Left lung (tissue), 10 donors: ENCODE results near the gene GMDS. TPM values are rescaled to one million over a fixed set of nuclear protein-coding genes. Genes with fewer than 3 reads are reported as not detected.

ENCODE experiments used
- ATAC-seq: fragments of 200-7000 bp; cut with Tn5 transposase; one replicate; pipeline ENCODE4 v1.9.1; 2020; ENCODE audit warnings: moderate library complexity
- DNase-seq, 4 donors: peaks; one replicate each; pipeline ENCODE4 v3.0.0-alpha.2; 2013 to 2020
- H3K27ac ChIP-seq, 2 donors: fragments of 200-600 bp; sonication (generic) in 1 of 2; one replicate each; pipeline versions ENCODE4 v1.5.0 to v1.8.0; 2020 to 2021
- H3K27me3 ChIP-seq, 2 donors: fragments of 200-600 bp; sonication (generic) in 1 of 2; one replicate each; pipeline versions ENCODE4 v1.5.0 to v1.8.0; 2020 to 2021
- H3K36me3 ChIP-seq, 2 donors: fragments of 200-600 bp; sonication (generic) in 1 of 2; one replicate each; pipeline versions ENCODE4 v1.5.0 to v1.8.0; 2020 to 2021
- H3K4me1 ChIP-seq, 2 donors: fragments of 200-600 bp; one replicate each; pipeline ENCODE4 v1.8.0; 2021
- H3K4me3 ChIP-seq, 2 donors: fragments of 200-600 bp; sonication (generic) in 1 of 2; one replicate each; pipeline versions ENCODE4 v1.5.0 to v1.8.0; 2020 to 2021; ENCODE audit warnings: mild to moderate bottlenecking in 1 of 2
- H3K9me3 ChIP-seq, 2 donors: fragments of 200-600 bp; sonication (generic) in 1 of 2; one replicate each; pipeline versions ENCODE4 v1.5.0 to v1.8.0; 2020 to 2021
- intact Hi-C, 2 donors: fragments of 100-400 bp; cut with DNase I; formaldehyde crosslinking; loops; one replicate each; pipeline versions ENCODE4 v1.11.2 to v1.14.2; 2022
- polyA plus RNA-seq, 6 donors: library from polyadenylated mRNA; unstranded; fragments of 120-200 nt; gene quantifications; one replicate each; pipeline ENCODE4 v1.2.1, GENCODE V29; 2013; ENCODE audit not compliant: insufficient read length in 6 of 6
- total RNA-seq, 2 donors: library from RNA; stranded (reverse); fragmentation: NEBNext Ultra II Directional; extraction: Animal tissue kit (Norgen Biotek cat#: 25700); gene quantifications; one replicate each; pipeline ENCODE4 v1.2.1, GENCODE V29; 2021
- TF ChIP-seq, protein P1 (sequence below), 2 donors: fragments of 200-600 bp; sonication (generic) in 1 of 2; IDR thresholded peaks; one replicate each; pipeline versions ENCODE4 v1.5.0 to v1.8.0; 2021; ENCODE audit warnings: antibody characterized with exemption in 2 of 2
- donor health status: DM: no; HTN: yes; CAD: no.
- donor health status: DM: no; HTN: no; CAD: no.

Gene GMDS
- total and polyA plus RNA-seq, 8 donors, result 16.5 to 25.4 (median 21.2) TPM

- intact Hi-C loops, result no loop called here
Measured at GRCh38 chr6:1613346-1613687, 632.1 kb downstream of the GMDS start.

GRCh38 chr6:1612974-1613306, 632.5 kb downstream of the GMDS start:
- Histone ChIP-seq H3K36me3 (no peaks in the 10 kb centered on the region), H3K27ac (no peak overlapping the region), H3K27me3 (peaks cover 75 to 100% of the 10 kb centered on the region in 2 donors), H3K9me3 (no peaks in the 10 kb centered on the region), H3K4me1 (peaks cover 7 to 54% of the 10 kb centered on the region in 2 donors), H3K4me3 (no peak overlapping the region)
- ATAC-seq, result no peak
- intact Hi-C loops, result no loop called here
- TF ChIP-seq, protein P1, sequence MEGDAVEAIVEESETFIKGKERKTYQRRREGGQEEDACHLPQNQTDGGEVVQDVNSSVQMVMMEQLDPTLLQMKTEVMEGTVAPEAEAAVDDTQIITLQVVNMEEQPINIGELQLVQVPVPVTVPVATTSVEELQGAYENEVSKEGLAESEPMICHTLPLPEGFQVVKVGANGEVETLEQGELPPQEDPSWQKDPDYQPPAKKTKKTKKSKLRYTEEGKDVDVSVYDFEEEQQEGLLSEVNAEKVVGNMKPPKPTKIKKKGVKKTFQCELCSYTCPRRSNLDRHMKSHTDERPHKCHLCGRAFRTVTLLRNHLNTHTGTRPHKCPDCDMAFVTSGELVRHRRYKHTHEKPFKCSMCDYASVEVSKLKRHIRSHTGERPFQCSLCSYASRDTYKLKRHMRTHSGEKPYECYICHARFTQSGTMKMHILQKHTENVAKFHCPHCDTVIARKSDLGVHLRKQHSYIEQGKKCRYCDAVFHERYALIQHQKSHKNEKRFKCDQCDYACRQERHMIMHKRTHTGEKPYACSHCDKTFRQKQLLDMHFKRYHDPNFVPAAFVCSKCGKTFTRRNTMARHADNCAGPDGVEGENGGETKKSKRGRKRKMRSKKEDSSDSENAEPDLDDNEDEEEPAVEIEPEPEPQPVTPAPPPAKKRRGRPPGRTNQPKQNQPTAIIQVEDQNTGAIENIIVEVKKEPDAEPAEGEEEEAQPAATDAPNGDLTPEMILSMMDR (IDR thresholded peaks at IDR 0.05), result no peak
- DNase-seq, result no peak

More at GRCh38 chr6:1613346-1613687, 632.1 kb downstream of the GMDS start:
- no peak overlapping the region for H3K27ac ChIP-seq
- no peaks in the 10 kb centered on the region for H3K36me3 ChIP-seq
- ATAC-seq (no peak), DNase-seq (no peak)
- peaks cover 6 to 52% of the 10 kb centered on the region in 2 donors for H3K4me1 ChIP-seq
- H3K27me3 ChIP-seq, result peaks cover 75 to 100% of the 10 kb centered on the region in 2 donors
- TF ChIP-seq, protein P1 (IDR thresholded peaks at IDR 0.05), result no peak
- H3K9me3 ChIP-seq, result no peaks in the 10 kb centered on the region
- H3K4me3 ChIP-seq, result no peak overlapping the region

GRCh38 chr6:1612299-1612973, 633.0 kb downstream of the GMDS start:
- TF ChIP-seq, protein P1 (IDR thresholded peaks at IDR 0.05), result no peak
- DNase-seq (no peak), ATAC-seq (no peak)
- Histone ChIP-seq H3K27me3 (peaks cover 75 to 100% of the 10 kb centered on the region in 2 donors), H3K9me3 (no peaks in the 10 kb centered on the region), H3K36me3 (no peaks in the 10 kb centered on the region), H3K4me1 (peaks cover 12 to 59% of the 10 kb centered on the region in 2 donors), H3K4me3 (peak overlapping the region; percentile 19 to 41), H3K27ac (no peak overlapping the region)
- intact Hi-C loops, result no loop called here

DNA sequence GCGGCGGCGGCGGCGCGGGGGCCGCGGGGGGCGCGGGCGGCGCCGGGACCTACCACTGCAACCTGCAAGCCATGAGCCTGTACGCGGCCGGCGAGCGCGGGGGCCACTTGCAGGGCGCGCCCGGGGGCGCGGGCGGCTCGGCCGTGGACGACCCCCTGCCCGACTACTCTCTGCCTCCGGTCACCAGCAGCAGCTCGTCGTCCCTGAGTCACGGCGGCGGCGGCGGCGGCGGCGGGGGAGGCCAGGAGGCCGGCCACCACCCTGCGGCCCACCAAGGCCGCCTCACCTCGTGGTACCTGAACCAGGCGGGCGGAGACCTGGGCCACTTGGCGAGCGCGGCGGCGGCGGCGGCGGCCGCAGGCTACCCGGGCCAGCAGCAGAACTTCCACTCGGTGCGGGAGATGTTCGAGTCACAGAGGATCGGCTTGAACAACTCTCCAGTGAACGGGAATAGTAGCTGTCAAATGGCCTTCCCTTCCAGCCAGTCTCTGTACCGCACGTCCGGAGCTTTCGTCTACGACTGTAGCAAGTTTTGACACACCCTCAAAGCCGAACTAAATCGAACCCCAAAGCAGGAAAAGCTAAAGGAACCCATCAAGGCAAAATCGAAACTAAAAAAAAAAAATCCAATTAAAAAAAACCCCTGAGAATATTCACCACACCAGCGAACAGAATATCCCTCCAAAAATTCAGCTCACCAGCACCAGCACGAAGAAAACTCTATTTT, 633.7 kb downstream of the GMDS start:
- H3K27ac ChIP-seq, result no peak overlapping the region
- intact Hi-C loops, result no loop called here

DNA sequence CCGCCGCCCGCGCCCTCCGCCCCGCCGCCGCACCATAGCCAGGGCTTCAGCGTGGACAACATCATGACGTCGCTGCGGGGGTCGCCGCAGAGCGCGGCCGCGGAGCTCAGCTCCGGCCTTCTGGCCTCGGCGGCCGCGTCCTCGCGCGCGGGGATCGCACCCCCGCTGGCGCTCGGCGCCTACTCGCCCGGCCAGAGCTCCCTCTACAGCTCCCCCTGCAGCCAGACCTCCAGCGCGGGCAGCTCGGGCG, 634.2 kb downstream of the GMDS start:
- Histone ChIP-seq H3K27me3 (peaks cover 84 to 100% of the 10 kb centered on the region in 2 donors), H3K27ac (no peak overlapping the region), H3K36me3 (no peaks in the 10 kb centered on the region), H3K9me3 (no peaks in the 10 kb centered on the region), H3K4me3 (peak overlapping the region in 1 of 2 donors; percentile 59), H3K4me1 (peaks cover 12 to 67% of the 10 kb centered on the region in 2 donors)
- intact Hi-C loops, result no loop called here
- DNase-seq (no peak), ATAC-seq (no peak)
- TF ChIP-seq, protein P1 (IDR thresholded peaks at IDR 0.05), result no peak

More for the DNA sequence above, 633.7 kb downstream of the GMDS start:
- Histone ChIP-seq H3K9me3 (no peaks in the 10 kb centered on the region), H3K36me3 (no peaks in the 10 kb centered on the region), H3K27me3 (peaks cover 82 to 100% of the 10 kb centered on the region in 2 donors), H3K4me3 (peak overlapping the region; percentile 19 to 41), H3K4me1 (peaks cover 12 to 66% of the 10 kb centered on the region in 2 donors)
- ATAC-seq, result no peak
- peak in 1 of 4 donors; percentile 79 for DNase-seq
- TF ChIP-seq, protein P1 (IDR thresholded peaks at IDR 0.05), result no peak
